HG02610 (cell line): ENCODE measurements around the gene IFIT3.
"Not testable (repeated sequence)": the region's sequence is repeated elsewhere in the genome, so short reads cannot be mapped to it uniquely, and the experiment has no call there.

Experiments
- ATAC-seq: cut with Tn5 transposase; IDR thresholded peaks from one replicate; pipeline ENCODE4 v1.9.1; 2021; ENCODE audit warnings: mild to moderate bottlenecking, moderate library complexity; ENCODE audit not compliant: unreplicated experiment

Gene IFIT3

GRCh38 chr10:89327803-89328441, at the start of gene IFIT3:
IFIT3 (plus strand) TSS chr10:89327997; CDS start chr10:89328074, 77 bp downstream.
- ATAC-seq = peak; percentile 44

GRCh38 chr10:89278034-89278535, 49.7 kb upstream of the IFIT3 start:
- ATAC-seq = no peak

- ATAC-seq = no peak
Measured at GRCh38 chr10:89278900-89279392, 48.9 kb upstream of the IFIT3 start.

GRCh38 chr10:89279421-89279869, 48.4 kb upstream of the IFIT3 start:
- ATAC-seq = no peak

GRCh38 chr10:89280508-89280907, 47.3 kb upstream of the IFIT3 start:
- ATAC-seq = no peak

- ATAC-seq = no peak
Measured at GRCh38 chr10:89281606-89282395, 46.0 kb upstream of the IFIT3 start.

- ATAC-seq = no peak
Measured at GRCh38 chr10:89283025-89283935, 44.5 kb upstream of the IFIT3 start.

GRCh38 chr10:89283936-89284475, 43.8 kb upstream of the IFIT3 start:
- no peak for ATAC-seq

GRCh38 chr10:89284711-89285110, 43.1 kb upstream of the IFIT3 start:
- ATAC-seq = not testable (repeated sequence)

- ATAC-seq = not testable (repeated sequence)
Measured at GRCh38 chr10:89285303-89285702, 42.5 kb upstream of the IFIT3 start.

- no peak for ATAC-seq
Measured at GRCh38 chr10:89294721-89295239, 33.0 kb upstream of the IFIT3 start.

GRCh38 chr10:89295597-89295996, 32.2 kb upstream of the IFIT3 start:
- ATAC-seq = peak; percentile 56

GRCh38 chr10:89296220-89296648, 31.6 kb upstream of the IFIT3 start:
- peak; percentile 35 for ATAC-seq

GRCh38 chr10:89297356-89297755, 30.4 kb upstream of the IFIT3 start:
- ATAC-seq = no peak

- no peak for ATAC-seq
Measured at GRCh38 chr10:89297791-89298190, 30.0 kb upstream of the IFIT3 start.

- ATAC-seq = no peak
Measured at GRCh38 chr10:89299031-89299430, 28.8 kb upstream of the IFIT3 start.

- no peak for ATAC-seq
Measured at GRCh38 chr10:89301232-89301631, 26.6 kb upstream of the IFIT3 start.

- peak; percentile 73 for ATAC-seq
Measured at GRCh38 chr10:89301721-89302445, 25.9 kb upstream of the IFIT3 start, which contains the start of gene IFIT2. IFIT2 (plus strand) TSS chr10:89302046; CDS start chr10:89302124, 78 bp downstream.

- ATAC-seq = no peak
Measured at GRCh38 chr10:89302625-89303024, 25.2 kb upstream of the IFIT3 start.
